Loucy (cell line): Measurements from ENCODE around the gene OGFR.

ENCODE experiments used
- CTCF ChIP-seq: fragments of 200-600 bp; sonication (generic); conservative IDR thresholded peaks from 2 replicates; pipeline ENCODE4 v1.5.1; 2014; ENCODE audit warnings: mild to moderate bottlenecking, antibody characterized with exemption, low read length
- EZH2phosphoT487 ChIP-seq: fragments of 200-600 bp; IDR thresholded peaks from 2 replicates; pipeline ENCODE4 v1.6.1; 2018; ENCODE audit warnings: antibody characterized with exemption, mild to moderate bottlenecking, moderate library complexity, borderline replicate concordance

- TF ChIP-seq CTCF (no peak), EZH2phosphoT487 (no peak)
Measured at GRCh38 chr20:62775206-62775605, 29.4 kb upstream of the OGFR start.
